Measurements from ENCODE around the gene SCGB1D4. TPM values are rescaled to one million over a fixed set of nuclear protein-coding genes. Genes with fewer than 3 reads are reported as not detected.

Gene SCGB1D4
- total and polyA plus RNA-seq, 12 donors, result not detected

GRCh38 chr11:62306227-62306626, 7.4 kb upstream of the SCGB1D4 start:
- Histone ChIP-seq H3K4me1 (replicated peaks in 1 of 2) (no peaks in the 10 kb centered on the region), H3K4me3 (no peak overlapping the region), H3K27me3 (no peaks in the 10 kb centered on the region), H3K27ac (no peak overlapping the region), H3K9me3 (replicated peaks in 1 of 3) (no peaks in the 10 kb centered on the region), H3K36me3 (replicated peaks in 1 of 2) (no peaks in the 10 kb centered on the region)
- TF ChIP-seq CTCF (IDR thresholded peaks at IDR 0.05) (no peak), POLR2A (IDR thresholded peaks at IDR 0.05) (no peak)
- no peak for DNase-seq
- 47 to 63% (median 57%) methylated on average over 4 to 6 of the region's 6 CpGs for WGBS, 4 donors
- intact Hi-C loops (cut with DNase I), result no loop called here

GRCh38 chr11:62295504-62295903, 3.4 kb downstream of the SCGB1D4 start:
- Histone ChIP-seq H3K36me3 (replicated peaks in 1 of 2) (no peaks in the 10 kb centered on the region), H3K4me3 (no peak overlapping the region), H3K4me1 (replicated peaks in 1 of 2) (no peaks in the 10 kb centered on the region), H3K27me3 (peaks cover 3% of the 10 kb centered on the region), H3K9me3 (replicated peaks in 1 of 3) (no peaks in the 10 kb centered on the region), H3K27ac (no peak overlapping the region)
- DNase-seq, result peak in 1 of 7 donors; percentile 11
- intact Hi-C loops (cut with DNase I), result no loop called here
- WGBS, 4 donors, result 30 to 57% (median 40%) methylated on average over 2 of the region's 2 CpGs
- TF ChIP-seq POLR2A (IDR thresholded peaks at IDR 0.05) (no peak), CTCF (IDR thresholded peaks at IDR 0.05) (no peak)

- intact Hi-C loops (cut with DNase I), result no loop called here
- no peak overlapping the region for H3K4me3 ChIP-seq
- no peaks in the 10 kb centered on the region for H3K36me3 ChIP-seq (replicated peaks in 1 of 2)
- no peak for DNase-seq
- no peaks in the 10 kb centered on the region for H3K27me3 ChIP-seq
- no peak for TF ChIP-seq POLR2A (IDR thresholded peaks at IDR 0.05)
- no peak for TF ChIP-seq CTCF (IDR thresholded peaks at IDR 0.05)
- H3K4me1 ChIP-seq (replicated peaks in 1 of 2), result no peaks in the 10 kb centered on the region
- no peak overlapping the region for H3K27ac ChIP-seq
- H3K9me3 ChIP-seq (replicated peaks in 1 of 3), result peaks cover 0 to 8% (median 0%) of the 10 kb centered on the region in 3 donors
Observed at GRCh38 chr11:62280452-62280851, 18.4 kb downstream of the SCGB1D4 start.

GRCh38 chr11:62273789-62274275, 25.0 kb downstream of the SCGB1D4 start:
- H3K4me3 ChIP-seq, result no peak overlapping the region
- TF ChIP-seq POLR2A (IDR thresholded peaks at IDR 0.05), result no peak
- TF ChIP-seq CTCF (IDR thresholded peaks at IDR 0.05), result no peak

More at GRCh38 chr11:62273789-62274275, 25.0 kb downstream of the SCGB1D4 start:
- no peak for DNase-seq
- WGBS, 4 donors, result 78 to 86% (median 81%) methylated on average over 4 to 7 of the region's 7 CpGs
- no peaks in the 10 kb centered on the region for H3K9me3 ChIP-seq (replicated peaks in 1 of 3)
- H3K27ac ChIP-seq, result no peak overlapping the region
- intact Hi-C loops (cut with DNase I), result no loop called here
- peaks cover 4% of the 10 kb centered on the region for H3K27me3 ChIP-seq
- H3K4me1 ChIP-seq (replicated peaks in 1 of 2), result no peaks in the 10 kb centered on the region
- no peaks in the 10 kb centered on the region for H3K36me3 ChIP-seq (replicated peaks in 1 of 2)

Data from adrenal gland (tissue), 12 donors.